ENCODE results near the gene DCXR. TPM values are rescaled to one million over a fixed set of nuclear protein-coding genes. Genes with fewer than 3 reads are reported as not detected.

DCXR gene
- total and polyA plus RNA-seq, 2 donors (not counting 1 experiment from before 2014, with no cell fraction given) = 63.9 to 143 TPM

DNA sequence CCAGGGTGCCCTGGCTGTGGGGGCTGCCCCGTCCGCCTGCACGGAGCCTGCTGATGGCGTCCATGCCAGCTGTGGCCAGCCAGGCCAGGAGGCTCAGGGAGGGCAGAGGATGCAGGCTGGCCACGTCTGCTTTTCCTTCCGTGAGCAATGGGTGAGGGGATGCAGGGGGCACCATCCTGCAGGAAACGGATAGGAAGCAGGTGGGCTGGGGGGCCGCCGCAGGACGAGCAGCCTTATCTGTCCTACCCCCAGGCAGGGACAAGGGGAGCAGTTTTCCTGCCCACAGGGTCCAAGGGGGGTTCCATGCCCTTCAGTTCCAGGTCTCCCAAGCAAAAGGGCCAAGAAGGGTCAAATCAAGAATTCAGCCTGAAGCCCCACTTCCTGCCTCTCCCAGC, 21.4 kb upstream of the DCXR start:
- ChIA-PET POLR2A (no interaction called here), CTCF (no interaction called here)
- no peak for TF ChIP-seq EZH2 (IDR thresholded peaks at IDR 0.05; ENCODE audit: borderline replicate concordance, insufficient read depth, low read depth, low read length, poor library complexity, severe bottlenecking)
- TF ChIP-seq, protein P1, sequence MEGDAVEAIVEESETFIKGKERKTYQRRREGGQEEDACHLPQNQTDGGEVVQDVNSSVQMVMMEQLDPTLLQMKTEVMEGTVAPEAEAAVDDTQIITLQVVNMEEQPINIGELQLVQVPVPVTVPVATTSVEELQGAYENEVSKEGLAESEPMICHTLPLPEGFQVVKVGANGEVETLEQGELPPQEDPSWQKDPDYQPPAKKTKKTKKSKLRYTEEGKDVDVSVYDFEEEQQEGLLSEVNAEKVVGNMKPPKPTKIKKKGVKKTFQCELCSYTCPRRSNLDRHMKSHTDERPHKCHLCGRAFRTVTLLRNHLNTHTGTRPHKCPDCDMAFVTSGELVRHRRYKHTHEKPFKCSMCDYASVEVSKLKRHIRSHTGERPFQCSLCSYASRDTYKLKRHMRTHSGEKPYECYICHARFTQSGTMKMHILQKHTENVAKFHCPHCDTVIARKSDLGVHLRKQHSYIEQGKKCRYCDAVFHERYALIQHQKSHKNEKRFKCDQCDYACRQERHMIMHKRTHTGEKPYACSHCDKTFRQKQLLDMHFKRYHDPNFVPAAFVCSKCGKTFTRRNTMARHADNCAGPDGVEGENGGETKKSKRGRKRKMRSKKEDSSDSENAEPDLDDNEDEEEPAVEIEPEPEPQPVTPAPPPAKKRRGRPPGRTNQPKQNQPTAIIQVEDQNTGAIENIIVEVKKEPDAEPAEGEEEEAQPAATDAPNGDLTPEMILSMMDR (IDR thresholded peaks at IDR 0.05) = no peak
- Histone ChIP-seq H3K4me2 (replicated peaks; ENCODE audit: low read depth, low read length, poor library complexity, severe bottlenecking) (no peak overlapping the region), H3K27ac (ENCODE audit: low read length in 2 of 2) (no peak overlapping the region), H3K79me2 (ENCODE audit: control insufficient read depth, insufficient read depth, low read length) (peaks cover 2% of the 10 kb centered on the region), H3K4me3 (ENCODE audit: control extremely low read depth in 1 of 5, extremely low read depth in 1 of 5, insufficient read depth in 1 of 5, low read depth in 2 of 5, low read length in 4 of 5) (no peak overlapping the region), H3K36me3 (replicated peaks in 1 of 2; ENCODE audit: control extremely low read depth in 1 of 2, control insufficient read depth in 1 of 2, extremely low read depth in 1 of 2, insufficient read depth in 2 of 2, low read length in 1 of 2) (peaks cover 0 to 55% of the 10 kb centered on the region in 2 experiments), H3K9me3 (ENCODE audit: control extremely low read depth in 1 of 3, control insufficient read depth in 2 of 3, insufficient read depth in 1 of 3, low read length in 2 of 3) (no peaks in the 10 kb centered on the region), H4K20me1 (ENCODE audit: control insufficient read depth, insufficient read depth, low read length, poor library complexity, severe bottlenecking) (peaks cover under 1% of the 10 kb centered on the region), H3K27me3 (replicated peaks in 1 of 4; ENCODE audit: control extremely low read depth in 1 of 4, control insufficient read depth in 3 of 4, insufficient read depth in 4 of 4, low read length in 3 of 4) (no peaks in the 10 kb centered on the region), H2AFZ (ENCODE audit: insufficient read depth, low read depth, low read length, poor library complexity, severe bottlenecking) (no peak overlapping the region), H3K9ac (ENCODE audit: low read length) (no peak overlapping the region), H3K4me1 (ENCODE audit: control insufficient read depth in 2 of 2, insufficient read depth in 2 of 2, low read length in 2 of 2) (peaks cover 0 to 5% of the 10 kb centered on the region in 2 donors)
- no peak overlapping the region for H3K27ac Mint-ChIP-seq
- no peaks in the 10 kb centered on the region for H3K27me3 Mint-ChIP-seq
- intact Hi-C loops (cut with micrococcal nuclease) = no loop called here
- 91% methylated on average over 8 of the region's 10 CpGs for WGBS (ENCODE audit: insufficient coverage)
- ATAC-seq (ENCODE audit: low read depth) = no peak
- H3K4me1 Mint-ChIP-seq = no peaks in the 10 kb centered on the region
- no peak overlapping the region for H3K4me3 Mint-ChIP-seq
- DNase-seq = no peak
- no peaks in the 10 kb centered on the region for H3K9me3 Mint-ChIP-seq (ENCODE audit: insufficient read depth)

DNA sequence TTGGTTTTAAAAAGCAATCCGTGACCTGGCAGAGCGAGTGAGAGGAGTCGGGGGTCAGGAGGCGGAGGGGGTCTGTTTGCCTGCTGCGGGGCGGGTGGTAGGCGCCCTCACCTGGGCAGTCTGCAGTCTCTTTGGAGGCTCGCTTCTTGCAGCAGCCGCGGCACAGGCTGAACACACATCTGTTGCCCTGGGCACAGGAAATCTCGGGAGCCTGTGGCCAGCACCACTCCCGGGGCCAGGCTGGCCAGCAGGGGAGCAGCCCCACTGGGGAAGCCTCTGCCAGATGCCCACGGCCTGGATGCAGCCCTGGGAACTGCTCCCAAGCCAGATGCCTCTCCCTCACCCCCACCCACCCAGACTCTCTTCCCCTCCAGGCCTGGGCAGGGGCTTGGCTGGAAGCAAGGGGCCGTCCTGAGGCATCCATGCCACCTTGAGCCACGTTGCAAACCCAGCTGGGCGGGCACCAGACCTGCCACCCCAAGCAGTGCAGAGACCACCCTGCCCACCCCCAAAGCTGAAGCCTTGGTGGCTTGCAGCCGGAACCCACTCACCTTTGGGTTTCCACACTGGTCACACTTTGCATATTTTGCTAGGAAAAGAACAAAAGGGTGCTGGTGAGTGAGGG, 20.8 kb upstream of the DCXR start:
- H4K20me1 ChIP-seq (ENCODE audit: control insufficient read depth, insufficient read depth, low read length, poor library complexity, severe bottlenecking) = peaks cover 6% of the 10 kb centered on the region
- no peak overlapping the region for H3K27ac ChIP-seq (ENCODE audit: low read length in 2 of 2)
- peaks cover 7% of the 10 kb centered on the region for H3K79me2 ChIP-seq (ENCODE audit: control insufficient read depth, insufficient read depth, low read length)
- no peak overlapping the region for H2AFZ ChIP-seq (ENCODE audit: insufficient read depth, low read depth, low read length, poor library complexity, severe bottlenecking)
- Mint-ChIP-seq H3K4me3 (no peak overlapping the region), H3K27me3 (no peaks in the 10 kb centered on the region), H3K9me3 (ENCODE audit: insufficient read depth) (no peaks in the 10 kb centered on the region), H3K4me1 (peaks cover under 1% of the 10 kb centered on the region), H3K27ac (no peak overlapping the region)
- no peak for ATAC-seq (ENCODE audit: low read depth)
- WGBS (ENCODE audit: insufficient coverage) = 91% methylated on average over 17 of the region's 17 CpGs
- no peak for DNase-seq
- H3K4me1 ChIP-seq (ENCODE audit: control insufficient read depth in 2 of 2, insufficient read depth in 2 of 2, low read length in 2 of 2) = peaks cover 0 to 7% of the 10 kb centered on the region in 2 donors
- no peaks in the 10 kb centered on the region for H3K27me3 ChIP-seq (replicated peaks in 1 of 4; ENCODE audit: control extremely low read depth in 1 of 4, control insufficient read depth in 3 of 4, insufficient read depth in 4 of 4, low read length in 3 of 4)
- no peak overlapping the region for H3K4me3 ChIP-seq (ENCODE audit: control extremely low read depth in 1 of 5, extremely low read depth in 1 of 5, insufficient read depth in 1 of 5, low read depth in 2 of 5, low read length in 4 of 5)
- intact Hi-C loops (cut with micrococcal nuclease) = no loop called here
- CTCF ChIA-PET = no interaction called here
- H3K36me3 ChIP-seq (replicated peaks in 1 of 2; ENCODE audit: control extremely low read depth in 1 of 2, control insufficient read depth in 1 of 2, extremely low read depth in 1 of 2, insufficient read depth in 2 of 2, low read length in 1 of 2) = peaks cover 0 to 57% of the 10 kb centered on the region in 2 experiments
- POLR2A ChIA-PET = no interaction called here
- H3K4me2 ChIP-seq (replicated peaks; ENCODE audit: low read depth, low read length, poor library complexity, severe bottlenecking) = no peak overlapping the region
- no peaks in the 10 kb centered on the region for H3K9me3 ChIP-seq (ENCODE audit: control extremely low read depth in 1 of 3, control insufficient read depth in 2 of 3, insufficient read depth in 1 of 3, low read length in 2 of 3)
- H3K9ac ChIP-seq (ENCODE audit: low read length) = no peak overlapping the region
- TF ChIP-seq EZH2 (IDR thresholded peaks at IDR 0.05; ENCODE audit: borderline replicate concordance, insufficient read depth, low read depth, low read length, poor library complexity, severe bottlenecking) = no peak
- TF ChIP-seq, protein P1 (IDR thresholded peaks at IDR 0.05) = no peak

Data from B cell (primary cell).